ENCODE measurements around the gene SPDYE6. TPM values are rescaled to one million over a fixed set of nuclear protein-coding genes. Genes with fewer than 3 reads are reported as not detected.
"Not testable (repeated sequence)": the region's sequence is repeated elsewhere in the genome, so short reads cannot be mapped to it uniquely, and the experiment has no call there.

SPDYE6 gene
- total RNA-seq (2022) = not detected in 2 replicates
- Bru-seq, nascent RNA = not detected
- not detected for BruChase-seq, experiment 1, labeled RNA remaining after a 6-hour chase
- BruChase-seq, experiment 2, labeled RNA remaining after a 2-hour chase = not detected
- long read RNA-seq, partial matches to known transcripts = 0 of 8 reads
- long read RNA-seq, other reads (novel, unspliced or antisense) = 8 of 8 reads

GRCh38 chr7:102356344-102356743 is at the start of gene SPDYE6:
TSS of gene SPDYE6 (minus strand) at chr7:102356444. CDS start at chr7:102356023, 421 bp downstream.
- H3K27me3 Mint-ChIP-seq (ENCODE audit: insufficient read depth, unreplicated experiment); H3K9me3 Mint-ChIP-seq (ENCODE audit: unreplicated experiment); H3K27ac Mint-ChIP-seq (ENCODE audit: low read depth, unreplicated experiment); H3K4me3 Mint-ChIP-seq (ENCODE audit: unreplicated experiment); intact Hi-C loops (cut with micrococcal nuclease); H3K4me1 Mint-ChIP-seq (ENCODE audit: insufficient read depth, unreplicated experiment); BruUV-seq (replicated peaks); CTCF ChIA-PET; H3K36me3 Mint-ChIP-seq (ENCODE audit: insufficient read depth, unreplicated experiment); POLR2A ChIA-PET; DNase-seq (ENCODE audit: unreplicated experiment): not testable (repeated sequence)

DNA sequence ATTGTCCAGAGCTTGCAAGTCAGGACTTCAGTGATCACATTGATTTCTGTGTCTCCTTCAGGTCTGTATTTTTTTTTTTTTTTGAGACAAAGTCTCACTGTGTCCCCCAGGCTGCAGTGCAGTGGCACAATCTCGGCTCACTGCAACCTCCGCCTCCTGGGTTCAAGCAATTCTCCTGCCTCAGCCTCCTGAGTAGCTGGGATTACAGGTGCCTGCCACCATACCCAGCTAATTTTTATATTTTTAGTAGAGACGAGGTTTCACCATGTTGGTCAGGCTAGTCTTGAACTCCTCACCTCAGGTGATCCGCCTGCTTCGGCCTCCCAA is 48.6 kb upstream of the SPDYE6 start:
- intact Hi-C loops (cut with micrococcal nuclease); POLR2A ChIA-PET; H3K4me1 Mint-ChIP-seq (ENCODE audit: insufficient read depth, unreplicated experiment); H3K9me3 Mint-ChIP-seq (ENCODE audit: unreplicated experiment); DNase-seq (ENCODE audit: unreplicated experiment); H3K27me3 Mint-ChIP-seq (ENCODE audit: insufficient read depth, unreplicated experiment); H3K27ac Mint-ChIP-seq (ENCODE audit: low read depth, unreplicated experiment); BruUV-seq (replicated peaks); H3K4me3 Mint-ChIP-seq (ENCODE audit: unreplicated experiment): not testable (repeated sequence)
- CTCF ChIA-PET = interaction anchor here (0.5 to 1.6 kb wide), 13 partner anchors 8 to 366 kb away, joined by 3 to 5 read pairs (median 3); no protein-coding TSS in a partner anchor
- H3K36me3 Mint-ChIP-seq (ENCODE audit: insufficient read depth, unreplicated experiment) = peaks cover 99% of the 10 kb centered on the region

GRCh38 chr7:102404005-102404861 is 48.0 kb upstream of the SPDYE6 start:
- no peak overlapping the region for H3K27ac Mint-ChIP-seq (ENCODE audit: low read depth, unreplicated experiment)
- TF ChIP-seq CTCF (IDR thresholded peaks at IDR 0.05; ENCODE audit: unreplicated experiment) = peak; percentile 72
- ChIA-PET CTCF (interaction anchor here (0.5 to 1.6 kb wide), 18 partner anchors 9 to 1766 kb away, joined by 3 to 6 read pairs (median 3); no protein-coding TSS in a partner anchor), POLR2A (interaction anchor here (0.5 to 0.6 kb wide), 2 partner anchors 18 to 111 kb away, joined by 3 read pairs; no protein-coding TSS in a partner anchor)
- no peaks in the 10 kb centered on the region for H3K9me3 Mint-ChIP-seq (ENCODE audit: unreplicated experiment)
- no peak overlapping the region for H3K4me3 Mint-ChIP-seq (ENCODE audit: unreplicated experiment)
- DNase-seq (ENCODE audit: unreplicated experiment) = peak; percentile 56
- no TSS peak for BruUV-seq (replicated peaks)
- no peaks in the 10 kb centered on the region for H3K4me1 Mint-ChIP-seq (ENCODE audit: insufficient read depth, unreplicated experiment)
- peaks cover 99% of the 10 kb centered on the region for H3K36me3 Mint-ChIP-seq (ENCODE audit: insufficient read depth, unreplicated experiment)
- intact Hi-C loops (cut with micrococcal nuclease) = no loop called here
- H3K27me3 Mint-ChIP-seq (ENCODE audit: insufficient read depth, unreplicated experiment) = no peaks in the 10 kb centered on the region

- H3K36me3 Mint-ChIP-seq (ENCODE audit: insufficient read depth, unreplicated experiment) = peaks cover 99% of the 10 kb centered on the region
- no TSS peak for BruUV-seq (replicated peaks)
- H3K4me3 Mint-ChIP-seq (ENCODE audit: unreplicated experiment) = no peak overlapping the region
- DNase-seq (ENCODE audit: unreplicated experiment) = no peak
- intact Hi-C loops (cut with micrococcal nuclease) = no loop called here
- POLR2A ChIA-PET = interaction anchor here (0.5 to 0.6 kb wide), 2 partner anchors 18 to 110 kb away, joined by 3 read pairs; no protein-coding TSS in a partner anchor
- CTCF ChIA-PET = interaction anchor here (0.7 to 1.3 kb wide), 4 partner anchors 12 to 128 kb away, joined by 3 to 6 read pairs (median 4); no protein-coding TSS in a partner anchor
- no peak for TF ChIP-seq CTCF (IDR thresholded peaks at IDR 0.05; ENCODE audit: unreplicated experiment)
- no peak overlapping the region for H3K27ac Mint-ChIP-seq (ENCODE audit: low read depth, unreplicated experiment)
- H3K27me3 Mint-ChIP-seq (ENCODE audit: insufficient read depth, unreplicated experiment) = no peaks in the 10 kb centered on the region
- no peaks in the 10 kb centered on the region for H3K9me3 Mint-ChIP-seq (ENCODE audit: unreplicated experiment)
- no peaks in the 10 kb centered on the region for H3K4me1 Mint-ChIP-seq (ENCODE audit: insufficient read depth, unreplicated experiment)
Observed at GRCh38 chr7:102403563-102403962, 47.3 kb upstream of the SPDYE6 start.

GRCh38 chr7:102400360-102400759 is 44.1 kb upstream of the SPDYE6 start:
- intact Hi-C loops (cut with micrococcal nuclease) = no loop called here
- DNase-seq (ENCODE audit: unreplicated experiment) = no peak
- CTCF ChIA-PET = interaction anchor here (0.9 kb wide), 1 partner anchor 64 kb away, joined by 3 read pairs; no protein-coding TSS in a partner anchor
- Mint-ChIP-seq H3K4me3 (ENCODE audit: unreplicated experiment) (no peak overlapping the region), H3K27ac (ENCODE audit: low read depth, unreplicated experiment) (no peak overlapping the region), H3K36me3 (ENCODE audit: insufficient read depth, unreplicated experiment) (peaks cover 93% of the 10 kb centered on the region), H3K9me3 (ENCODE audit: unreplicated experiment) (no peaks in the 10 kb centered on the region), H3K4me1 (ENCODE audit: insufficient read depth, unreplicated experiment) (peaks cover 9% of the 10 kb centered on the region), H3K27me3 (ENCODE audit: insufficient read depth, unreplicated experiment) (no peaks in the 10 kb centered on the region)
- POLR2A ChIA-PET = interaction anchor here (0.6 kb wide), 1 partner anchor 11 kb away, joined by 3 read pairs; no protein-coding TSS in a partner anchor
- BruUV-seq (replicated peaks) = no TSS peak
- no peak for TF ChIP-seq CTCF (IDR thresholded peaks at IDR 0.05; ENCODE audit: unreplicated experiment)
